ENCODE data around the gene SIK1. TPM values are rescaled to one million over a fixed set of nuclear protein-coding genes. Genes with fewer than 3 reads are reported as not detected.

Gene SIK1
- total RNA-seq, 2 donors from 2014 or later, result 3.7 to 8.4 TPM

DNA sequence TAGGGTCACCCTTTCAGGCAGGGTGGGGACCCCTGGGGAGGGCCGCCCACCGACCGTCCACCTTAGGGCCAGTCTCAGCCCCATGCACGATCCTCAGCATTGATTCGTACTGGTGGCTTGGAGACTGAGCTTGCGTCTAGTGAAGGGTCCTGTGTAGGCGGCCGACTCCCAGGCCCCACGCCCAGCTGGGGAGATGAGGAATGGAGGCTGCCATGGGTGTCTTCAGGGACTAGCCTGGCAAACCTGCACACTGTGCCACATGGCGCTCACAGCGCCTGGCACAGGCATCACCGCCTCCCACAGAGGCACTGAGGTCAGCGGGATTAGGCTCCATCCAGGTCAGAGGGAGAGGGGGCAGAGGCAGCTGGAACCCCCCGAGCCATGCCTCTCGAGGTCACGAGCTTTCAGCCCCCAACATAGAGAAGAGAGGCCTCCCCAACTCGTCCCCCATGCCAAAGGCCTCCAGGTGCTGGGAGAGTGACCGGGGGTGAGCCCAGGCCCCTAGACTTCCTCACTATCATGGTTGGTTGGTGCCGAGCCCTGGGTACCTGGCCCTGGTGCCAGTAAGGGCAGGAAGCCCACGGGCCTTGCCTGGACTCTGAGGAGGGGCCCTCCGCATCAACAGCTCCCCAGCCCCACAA, 51.0 kb downstream of the SIK1 start:
- no peaks in the 10 kb centered on the region for H3K9me3 ChIP-seq
- intact Hi-C loops (cut with DNase I), result no loop called here
- TF ChIP-seq, protein P1, sequence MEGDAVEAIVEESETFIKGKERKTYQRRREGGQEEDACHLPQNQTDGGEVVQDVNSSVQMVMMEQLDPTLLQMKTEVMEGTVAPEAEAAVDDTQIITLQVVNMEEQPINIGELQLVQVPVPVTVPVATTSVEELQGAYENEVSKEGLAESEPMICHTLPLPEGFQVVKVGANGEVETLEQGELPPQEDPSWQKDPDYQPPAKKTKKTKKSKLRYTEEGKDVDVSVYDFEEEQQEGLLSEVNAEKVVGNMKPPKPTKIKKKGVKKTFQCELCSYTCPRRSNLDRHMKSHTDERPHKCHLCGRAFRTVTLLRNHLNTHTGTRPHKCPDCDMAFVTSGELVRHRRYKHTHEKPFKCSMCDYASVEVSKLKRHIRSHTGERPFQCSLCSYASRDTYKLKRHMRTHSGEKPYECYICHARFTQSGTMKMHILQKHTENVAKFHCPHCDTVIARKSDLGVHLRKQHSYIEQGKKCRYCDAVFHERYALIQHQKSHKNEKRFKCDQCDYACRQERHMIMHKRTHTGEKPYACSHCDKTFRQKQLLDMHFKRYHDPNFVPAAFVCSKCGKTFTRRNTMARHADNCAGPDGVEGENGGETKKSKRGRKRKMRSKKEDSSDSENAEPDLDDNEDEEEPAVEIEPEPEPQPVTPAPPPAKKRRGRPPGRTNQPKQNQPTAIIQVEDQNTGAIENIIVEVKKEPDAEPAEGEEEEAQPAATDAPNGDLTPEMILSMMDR (IDR thresholded peaks at IDR 0.05), result no peak
- no peak overlapping the region for H3K27ac ChIP-seq
- H3K4me3 ChIP-seq, result no peak overlapping the region
- H3K36me3 ChIP-seq, result no peaks in the 10 kb centered on the region
- no peaks in the 10 kb centered on the region for H3K4me1 ChIP-seq
- H3K9ac ChIP-seq (ENCODE audit: low read depth in 2 of 2, low read length in 2 of 2), result no peak overlapping the region
- DNase-seq, result no peak
- no peaks in the 10 kb centered on the region for H3K27me3 ChIP-seq

DNA sequence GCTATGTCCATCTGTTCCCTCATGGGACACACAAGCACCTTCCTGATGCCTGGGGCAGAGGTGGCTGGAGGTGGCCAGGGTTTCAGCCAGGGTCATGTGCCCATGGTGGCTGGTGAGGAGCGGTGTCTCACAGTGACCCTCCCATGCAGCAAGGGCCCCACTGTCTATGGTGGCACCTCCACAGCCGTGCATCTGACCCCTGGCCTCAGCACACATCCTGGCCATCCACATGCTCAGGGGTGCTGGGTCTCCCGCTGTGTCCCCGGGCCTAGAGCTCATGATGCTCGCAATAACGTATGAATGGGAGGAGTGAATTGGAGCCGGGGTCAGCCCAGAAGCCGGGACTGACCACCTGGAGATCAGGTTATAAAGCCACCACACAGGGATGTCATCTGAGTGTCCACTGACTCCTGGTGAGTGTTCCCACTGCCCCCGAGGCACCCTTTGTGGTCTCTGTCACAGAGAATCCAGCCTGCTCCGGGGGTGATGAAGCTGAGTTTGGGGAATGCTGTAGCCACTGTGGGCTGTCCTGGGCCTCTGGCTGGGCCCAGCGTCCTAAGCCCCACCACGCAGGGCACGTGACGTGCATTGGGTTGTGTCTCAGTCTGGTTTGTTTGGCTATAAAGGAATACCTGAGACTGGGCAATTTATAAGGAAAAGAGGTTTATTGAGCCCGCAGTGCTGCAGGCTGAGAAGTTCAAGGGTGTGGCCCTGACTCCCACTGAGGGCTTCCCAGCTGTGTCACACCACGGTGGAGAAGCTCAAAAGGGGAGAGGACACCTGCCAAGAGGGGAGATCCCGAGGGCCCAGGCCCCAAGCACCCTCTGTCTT, 51.7 kb downstream of the SIK1 start:
- Histone ChIP-seq H3K27ac (no peak overlapping the region), H3K4me3 (no peak overlapping the region), H3K36me3 (no peaks in the 10 kb centered on the region), H3K9me3 (no peaks in the 10 kb centered on the region), H3K9ac (ENCODE audit: low read depth in 2 of 2, low read length in 2 of 2) (no peak overlapping the region), H3K27me3 (no peaks in the 10 kb centered on the region), H3K4me1 (no peaks in the 10 kb centered on the region)
- no peak for DNase-seq
- TF ChIP-seq, protein P1 (IDR thresholded peaks at IDR 0.05), result no peak
- intact Hi-C loops (cut with DNase I), result no loop called here

GRCh38 chr21:43374228-43374885, 52.6 kb downstream of the SIK1 start:
- Histone ChIP-seq H3K4me3 (no peak overlapping the region), H3K27me3 (no peaks in the 10 kb centered on the region), H3K9ac (ENCODE audit: low read depth in 2 of 2, low read length in 2 of 2) (no peak overlapping the region), H3K9me3 (no peaks in the 10 kb centered on the region), H3K4me1 (no peaks in the 10 kb centered on the region), H3K27ac (no peak overlapping the region), H3K36me3 (no peaks in the 10 kb centered on the region)
- TF ChIP-seq, protein P1 (IDR thresholded peaks at IDR 0.05), result no peak
- intact Hi-C loops (cut with DNase I), result no loop called here
- no peak for DNase-seq

GRCh38 chr21:43373362-43374227, 53.3 kb downstream of the SIK1 start:
- DNase-seq, result no peak
- Histone ChIP-seq H3K36me3 (no peaks in the 10 kb centered on the region), H3K27me3 (no peaks in the 10 kb centered on the region), H3K27ac (no peak overlapping the region), H3K4me1 (no peaks in the 10 kb centered on the region), H3K9ac (ENCODE audit: low read depth in 2 of 2, low read length in 2 of 2) (no peak overlapping the region), H3K4me3 (no peak overlapping the region), H3K9me3 (no peaks in the 10 kb centered on the region)
- intact Hi-C loops (cut with DNase I), result no loop called here
- TF ChIP-seq, protein P1 (IDR thresholded peaks at IDR 0.05), result no peak

Data from colonic mucosa (tissue), 4 donors.